GM19468 (cell line): ENCODE results near the gene DNAJC3.
"Not testable (repeated sequence)": the region's sequence is repeated elsewhere in the genome, so short reads cannot be mapped to it uniquely, and the experiment has no call there.

Source experiments
- ATAC-seq: cut with Tn5 transposase; IDR thresholded peaks from one replicate; pipeline ENCODE4 v1.9.1; 2021; ENCODE audit warnings: mild to moderate bottlenecking, moderate library complexity, moderate number of reproducible peaks; ENCODE audit not compliant: unreplicated experiment; ENCODE audit errors: extremely low read depth

The DNAJC3 gene

DNA sequence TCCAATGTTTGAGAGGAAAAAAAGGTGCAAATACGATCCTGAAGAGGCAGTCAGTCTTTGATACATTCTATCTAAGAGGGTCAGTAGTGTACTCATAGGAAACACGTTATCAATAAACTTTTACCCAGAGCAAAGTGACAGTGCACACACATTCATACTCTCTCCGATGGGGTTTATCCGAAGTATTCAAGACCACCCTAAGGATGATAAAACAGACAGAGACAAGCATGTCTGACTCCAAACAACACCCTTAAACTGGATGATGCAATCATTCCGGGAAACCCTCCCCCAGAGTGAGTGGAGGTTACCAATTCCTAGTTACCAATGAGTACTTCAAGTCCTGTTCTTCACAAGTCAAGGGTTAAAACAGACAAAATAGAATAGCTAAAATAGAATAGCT is 79.1 kb downstream of the DNAJC3 start:
- no peak for ATAC-seq

DNA sequence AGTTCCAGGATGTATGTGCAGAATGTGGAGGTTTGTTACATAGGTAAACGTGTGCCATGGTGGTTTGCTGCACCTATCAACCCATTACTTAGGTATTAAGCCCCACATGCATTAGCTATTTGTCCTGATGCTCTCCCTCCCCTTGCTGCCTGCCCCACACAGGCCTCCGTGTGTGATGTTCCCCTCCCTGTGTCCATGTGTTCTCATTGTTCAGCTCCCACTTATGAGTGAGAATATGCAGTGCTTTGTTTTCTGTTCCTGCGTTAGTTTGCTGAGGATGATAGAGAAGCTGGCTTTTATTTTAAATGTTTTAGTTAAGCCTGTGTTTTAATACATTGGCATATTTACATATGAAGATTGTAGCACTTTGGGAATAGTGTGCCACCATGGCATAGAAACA is 85.7 kb downstream of the DNAJC3 start:
- not testable (repeated sequence) for ATAC-seq

DNA sequence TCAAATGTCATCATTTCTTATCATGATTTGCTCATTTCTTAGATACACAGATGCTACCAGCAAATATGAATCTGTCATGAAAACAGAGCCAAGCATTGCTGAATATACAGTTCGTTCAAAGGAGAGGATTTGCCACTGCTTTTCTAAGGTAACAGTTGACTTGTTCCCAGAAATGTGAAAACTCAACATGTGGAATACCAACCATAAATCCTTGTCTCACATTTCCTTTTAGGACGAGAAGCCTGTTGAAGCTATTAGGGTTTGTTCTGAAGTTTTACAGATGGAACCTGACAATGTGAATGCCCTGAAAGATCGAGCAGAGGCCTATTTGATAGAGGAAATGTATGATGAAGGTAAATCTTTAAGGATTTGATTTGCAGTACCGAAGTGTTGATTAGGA is 86.7 kb downstream of the DNAJC3 start:
- no peak for ATAC-seq

DNA sequence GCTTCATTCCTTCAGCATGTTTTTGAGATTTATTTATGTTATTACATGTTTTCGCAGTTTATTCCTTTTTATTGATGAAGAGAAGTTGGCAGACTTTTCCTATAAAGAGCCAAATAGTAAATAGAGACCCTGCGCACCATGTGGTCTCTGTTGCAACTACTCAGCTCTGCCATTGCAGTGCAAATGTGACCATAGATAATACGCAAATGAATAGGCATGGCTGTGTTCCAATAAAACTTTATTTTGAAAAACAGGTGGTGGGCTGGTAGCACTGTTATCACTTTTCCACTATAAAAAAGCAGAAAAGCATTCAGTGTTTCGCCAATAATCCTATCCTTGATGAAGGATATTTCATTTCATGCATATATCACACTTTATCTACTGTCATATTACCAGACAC is 95.0 kb downstream of the DNAJC3 start:
- no peak for ATAC-seq

DNA sequence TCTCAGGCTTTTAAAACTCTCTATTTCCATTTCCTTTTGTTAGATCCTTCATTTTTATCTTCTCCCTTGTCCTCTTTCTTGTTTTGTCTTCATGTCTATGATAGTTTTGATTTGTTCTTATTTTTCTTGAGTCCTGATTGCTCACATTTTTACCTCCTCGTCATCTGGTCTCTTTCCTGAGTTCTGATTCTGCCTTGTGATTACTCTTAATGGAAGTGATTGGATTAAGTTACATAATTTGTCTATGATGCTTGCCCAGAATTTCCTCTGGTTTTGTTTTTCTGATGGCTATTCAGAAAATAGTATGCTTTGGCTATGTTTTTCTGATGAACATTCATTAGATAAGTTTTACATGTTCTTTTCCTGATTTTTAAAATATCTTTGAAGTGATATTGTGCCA is 102.6 kb downstream of the DNAJC3 start:
- no peak for ATAC-seq

DNA sequence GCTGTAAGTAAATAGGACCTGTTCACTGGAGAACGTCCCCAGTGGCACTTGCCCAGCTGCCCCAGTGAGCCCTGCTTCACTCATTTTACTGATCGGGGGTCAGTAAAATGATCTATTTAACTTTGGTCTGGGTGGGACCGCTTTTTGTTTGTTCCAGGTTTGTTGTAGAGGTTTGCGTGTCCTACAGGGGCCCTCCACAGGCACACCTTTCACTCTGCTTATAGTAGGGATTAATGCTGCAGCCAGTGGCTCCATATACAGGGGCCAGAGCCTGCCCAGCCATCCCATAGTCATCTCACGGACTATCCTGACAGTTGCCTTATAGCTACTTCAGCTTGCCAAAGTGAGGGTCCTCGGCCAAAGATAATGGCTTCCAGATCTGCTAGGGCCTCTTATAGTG is 104.1 kb downstream of the DNAJC3 start:
- ATAC-seq, result no peak

DNA sequence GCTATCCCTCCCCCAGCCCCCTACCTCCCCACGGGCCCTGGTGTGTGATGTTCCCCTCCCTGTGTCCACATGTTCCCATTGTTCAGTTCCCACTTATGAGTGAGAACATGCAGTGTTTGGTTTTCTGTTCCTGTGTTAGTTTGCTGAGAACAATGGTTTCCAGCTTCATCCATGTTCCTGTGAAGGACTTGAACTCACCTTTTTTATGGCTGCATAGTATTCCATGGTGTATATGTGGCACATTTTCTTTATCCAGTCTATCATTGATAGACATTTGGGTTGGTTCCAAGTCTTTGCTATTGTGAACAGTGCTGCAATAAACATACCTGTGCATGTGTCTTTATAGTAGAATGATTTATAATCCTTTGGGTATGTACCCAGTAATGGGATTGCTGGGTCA is 105.0 kb downstream of the DNAJC3 start:
- not testable (repeated sequence) for ATAC-seq

DNA sequence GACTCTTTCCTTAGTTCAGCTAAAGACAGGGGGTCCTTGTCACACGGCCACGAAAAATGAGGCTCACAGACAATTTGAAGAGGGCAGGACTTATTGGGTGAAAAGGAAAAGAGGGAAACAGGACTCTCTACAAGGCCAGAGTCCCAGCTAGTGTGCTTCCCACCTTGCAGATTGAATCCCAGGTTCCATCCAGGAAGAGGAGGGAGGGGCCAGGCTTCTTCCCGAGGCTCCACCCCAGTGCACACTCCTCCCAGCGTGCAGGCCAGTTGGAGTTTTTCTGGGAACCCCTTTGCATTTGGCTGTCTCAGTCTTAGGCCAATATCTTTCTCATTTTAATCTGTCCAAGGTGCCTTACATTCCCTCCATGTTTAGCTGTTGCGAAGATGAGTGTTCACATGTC is 106.8 kb downstream of the DNAJC3 start:
- no peak for ATAC-seq

DNA sequence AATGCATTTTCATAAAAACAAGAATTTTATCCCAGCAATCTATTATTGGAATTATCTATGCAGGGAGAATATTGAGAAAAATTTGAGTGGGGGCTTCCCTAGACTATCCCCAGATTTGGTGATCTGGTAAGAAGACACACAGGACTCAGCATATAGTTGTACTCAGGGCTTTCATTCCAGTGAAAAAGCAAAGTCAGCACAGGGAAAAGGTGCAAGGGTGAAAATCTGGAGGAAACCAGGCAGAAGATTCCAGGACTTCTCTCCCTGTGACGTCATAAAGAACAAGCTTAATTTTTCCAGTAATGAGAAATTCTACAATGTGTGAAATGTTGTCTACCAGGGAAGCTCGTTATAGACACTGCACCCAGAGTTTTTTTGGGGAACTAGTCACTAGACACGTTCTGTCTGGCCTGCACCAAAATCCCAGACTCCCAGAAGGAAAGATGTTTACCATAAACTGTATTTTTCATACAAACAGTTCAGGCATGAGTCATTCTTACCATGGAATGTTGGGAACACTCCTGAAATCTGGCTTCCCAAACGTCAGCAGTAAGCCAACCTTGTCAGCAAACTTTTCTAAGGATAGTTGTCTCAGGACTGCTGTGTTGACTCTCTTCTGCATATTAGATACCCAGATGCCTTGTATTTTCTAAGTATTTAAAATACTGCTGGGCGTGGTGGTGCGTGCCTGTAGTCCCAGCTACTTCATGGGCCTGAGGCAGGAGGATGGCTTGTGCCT is 107.4 kb downstream of the DNAJC3 start:
- no peak for ATAC-seq

DNA sequence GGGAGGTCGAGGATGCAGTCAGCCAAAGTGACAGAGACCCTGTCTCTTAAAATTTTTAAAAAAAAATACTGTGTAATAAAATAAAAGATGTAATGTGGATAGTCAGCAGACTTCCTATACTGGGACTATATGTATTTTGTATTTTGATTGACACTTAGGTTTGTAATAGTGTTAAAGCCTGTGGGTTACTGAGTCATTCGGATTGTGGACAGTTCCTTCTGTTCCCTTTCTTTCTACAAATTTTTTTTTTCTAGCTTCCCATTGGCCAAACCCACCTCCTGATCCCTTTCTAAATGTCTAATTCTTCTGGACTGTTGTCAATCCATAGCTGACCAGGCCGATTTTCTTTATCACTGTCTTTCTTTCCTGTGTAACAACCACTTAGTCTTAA is 108.0 kb downstream of the DNAJC3 start:
- ATAC-seq, result no peak

DNA sequence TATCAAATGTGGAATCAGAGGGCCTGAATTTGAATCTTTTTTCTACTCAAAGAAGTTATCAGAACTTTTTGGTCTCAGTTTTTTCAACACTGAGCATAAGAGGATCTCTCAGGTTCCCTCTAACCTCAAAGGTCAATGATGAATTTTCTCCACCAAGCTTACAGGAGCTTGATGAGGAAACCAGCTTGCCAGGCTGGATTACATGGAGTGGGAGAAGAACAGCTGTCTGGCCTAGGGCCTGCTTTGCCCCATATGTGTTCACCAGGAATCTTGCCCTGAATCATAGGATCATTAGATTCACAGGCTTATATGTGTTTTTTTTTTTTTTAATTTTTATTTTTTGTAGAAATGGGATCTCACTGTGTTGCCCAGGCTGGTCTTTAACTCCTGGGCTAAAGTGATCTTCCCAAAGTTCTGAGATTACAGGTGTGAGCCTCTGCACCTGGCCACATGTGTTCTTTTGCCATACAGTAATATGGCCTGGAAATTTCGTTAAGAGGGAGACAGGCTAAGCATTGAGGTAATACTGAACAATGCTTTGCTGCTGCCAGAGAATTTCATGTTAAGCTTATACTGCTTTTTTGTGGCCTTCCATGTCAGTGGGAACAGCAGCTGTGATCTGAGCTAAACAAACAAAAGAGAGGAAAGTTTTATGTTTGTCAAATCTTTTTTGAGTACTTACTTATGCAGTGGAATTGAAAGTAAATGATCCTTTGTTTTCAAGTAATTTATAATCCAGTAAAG is 110.6 kb downstream of the DNAJC3 start:
- no peak for ATAC-seq

DNA sequence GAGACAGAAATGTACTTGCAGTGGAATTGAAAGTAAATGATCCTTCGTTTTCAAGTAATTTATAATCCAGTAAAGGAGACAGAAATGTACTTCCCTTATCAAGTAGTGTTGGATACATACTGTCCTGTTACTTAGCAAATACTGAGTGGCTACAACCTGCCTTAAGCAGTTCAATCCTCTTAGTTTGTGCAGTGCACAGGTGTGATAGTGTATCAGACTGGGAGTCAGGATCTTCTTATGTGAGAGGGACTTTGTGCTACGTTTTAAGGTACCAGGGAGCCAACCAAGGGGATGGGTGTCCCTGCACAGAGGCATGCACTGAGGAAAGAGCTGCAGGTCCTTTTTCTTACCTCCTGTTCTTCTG is 111.1 kb downstream of the DNAJC3 start:
- no peak for ATAC-seq

DNA sequence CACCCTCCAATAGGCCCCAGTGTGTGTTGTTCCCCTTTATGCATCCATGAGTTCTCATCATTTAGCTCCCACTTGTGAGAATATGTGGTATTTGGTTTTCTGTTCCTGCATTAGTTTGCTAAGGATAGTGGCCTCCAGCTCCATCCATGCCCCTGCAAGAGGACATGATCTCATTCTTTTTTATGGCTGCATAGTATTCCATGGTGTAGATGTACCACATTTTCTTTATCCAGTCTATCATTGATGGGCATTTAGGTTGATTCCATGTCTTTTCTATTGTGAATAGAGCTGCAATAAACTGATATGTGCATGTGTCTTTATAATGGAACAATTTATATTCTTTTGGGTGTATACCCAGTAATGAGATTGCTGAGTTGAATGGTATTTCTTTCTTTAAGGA is 112.4 kb downstream of the DNAJC3 start:
- ATAC-seq, result not testable (repeated sequence)

DNA sequence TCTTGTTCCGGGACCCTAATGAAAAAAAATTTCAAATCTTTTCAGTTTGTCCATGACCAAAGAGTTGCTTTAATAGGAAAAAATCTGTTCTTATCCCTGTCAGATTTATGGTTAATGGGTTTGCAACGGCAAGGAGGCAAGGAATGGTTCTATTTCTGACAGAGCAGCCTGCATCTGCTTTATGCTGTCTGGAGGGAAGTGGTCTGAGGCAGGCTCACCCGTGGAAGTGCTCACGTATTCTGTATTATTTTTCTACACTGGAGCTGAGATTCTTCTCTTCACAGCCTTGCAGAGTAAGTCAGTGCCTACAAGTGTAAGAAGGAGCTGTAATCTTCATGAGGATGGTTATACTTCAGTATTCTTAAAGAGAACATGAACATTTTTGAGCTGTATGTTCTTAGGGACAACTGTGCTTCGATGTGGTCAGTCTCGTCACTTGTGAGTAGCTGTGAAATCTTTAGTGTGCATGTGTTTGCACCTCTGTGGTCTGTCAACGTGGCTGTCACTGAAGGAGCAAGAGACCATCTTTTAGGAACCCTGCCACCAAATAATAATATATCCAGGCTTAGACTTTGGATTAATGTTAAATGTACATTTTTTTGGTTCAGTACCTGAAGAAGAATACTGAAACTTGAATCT is 114.3 kb downstream of the DNAJC3 start:
- ATAC-seq, result no peak

DNA sequence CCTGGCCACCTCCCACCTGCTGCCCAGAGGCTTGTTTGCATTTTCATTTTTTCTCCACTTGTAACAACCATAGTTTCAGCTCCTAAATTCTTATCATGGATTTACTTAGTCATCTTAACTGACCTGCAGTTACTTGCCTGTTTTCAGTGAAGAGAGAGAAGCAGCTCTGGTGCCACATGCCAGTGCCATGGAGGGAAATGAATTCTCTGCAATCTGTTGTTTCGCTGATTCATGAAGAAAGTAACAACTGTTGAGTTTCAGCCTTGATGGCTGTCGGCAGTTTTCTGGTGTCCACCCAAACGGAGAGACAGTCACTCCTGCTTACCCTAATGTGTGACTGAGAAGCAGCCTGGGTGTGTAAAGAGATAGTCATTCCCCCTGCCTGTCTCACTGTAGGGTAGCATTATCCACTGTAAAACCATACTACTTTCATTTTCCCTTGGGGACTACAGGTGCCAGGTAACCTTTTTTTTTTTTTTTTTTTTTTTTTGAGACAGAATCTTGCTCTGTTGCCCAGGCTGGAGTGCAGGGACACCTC is 116.1 kb downstream of the DNAJC3 start:
- ATAC-seq, result no peak

DNA sequence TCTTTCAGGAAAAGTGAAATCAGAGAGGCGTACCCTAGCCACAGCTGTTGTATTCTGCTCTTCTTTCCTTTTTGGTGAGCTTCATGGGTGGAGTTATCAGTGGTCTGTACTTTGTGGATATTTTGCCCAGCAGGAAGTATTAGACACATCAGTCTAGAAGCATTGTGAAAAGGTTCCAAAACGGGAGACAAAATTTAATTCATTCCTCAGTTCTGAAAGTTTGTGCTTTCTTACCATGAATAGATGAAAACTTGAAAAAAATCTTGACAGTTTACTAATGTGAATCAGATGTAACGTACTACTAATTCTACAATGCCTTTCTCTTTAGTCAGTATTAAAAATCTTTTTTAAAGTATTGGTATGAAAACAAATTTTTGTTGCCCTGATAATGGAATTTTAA is 116.8 kb downstream of the DNAJC3 start:
- no peak for ATAC-seq

DNA sequence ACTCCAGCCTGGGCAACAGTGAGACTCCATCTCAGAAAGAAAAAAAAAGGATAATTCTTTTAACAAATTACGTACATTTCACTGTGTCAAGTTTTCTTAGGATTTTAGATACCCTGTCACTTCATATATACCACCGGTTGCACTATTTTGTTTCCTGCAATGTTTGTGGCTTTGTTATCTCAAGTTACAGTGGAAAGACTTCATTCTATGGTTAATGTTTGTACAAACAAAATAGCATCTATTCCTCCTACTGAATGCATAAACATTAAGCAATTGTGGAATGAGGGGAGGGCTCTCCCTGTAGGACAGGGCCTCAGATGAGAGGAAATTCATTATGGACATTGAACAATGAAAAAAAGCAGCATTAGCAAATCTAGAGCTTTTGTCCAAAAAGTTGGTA is 120.1 kb downstream of the DNAJC3 start:
- no peak for ATAC-seq

DNA sequence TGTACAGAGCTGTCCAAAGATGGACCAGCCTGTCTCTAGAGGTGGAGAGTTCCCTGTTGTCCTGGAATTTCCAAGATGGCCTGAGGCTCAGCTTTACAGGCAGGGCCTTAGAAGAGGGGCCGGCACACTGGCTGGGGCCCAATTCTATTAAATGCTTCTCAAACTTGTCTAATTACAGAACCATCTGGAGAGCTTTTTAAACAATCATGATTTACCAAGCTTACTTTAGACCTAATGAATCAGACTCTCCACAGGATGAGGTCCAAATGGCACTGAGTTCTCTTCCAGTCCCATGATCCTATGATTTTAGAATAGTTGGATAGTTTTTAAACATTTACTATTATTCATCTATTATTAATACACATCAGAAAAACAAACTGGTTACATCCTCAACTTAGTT is 123.5 kb downstream of the DNAJC3 start:
- no peak for ATAC-seq

DNA sequence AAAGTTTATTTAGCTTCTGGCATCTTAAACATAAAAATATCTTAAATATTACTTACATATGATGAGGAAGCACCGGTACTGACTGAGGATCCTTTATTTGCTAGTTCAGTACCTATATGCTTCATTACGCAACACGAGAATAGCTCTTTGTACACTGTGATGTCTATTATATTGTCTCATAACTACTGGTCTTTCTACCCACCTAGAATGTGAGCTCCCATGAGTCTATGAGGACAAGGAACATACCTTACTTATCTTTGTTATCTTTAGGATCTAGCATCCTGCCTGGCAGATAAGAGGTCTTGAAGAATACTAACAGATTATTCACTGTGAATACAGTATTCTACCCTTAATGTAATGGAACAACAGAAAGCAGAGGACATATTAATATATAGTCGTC is 124.9 kb downstream of the DNAJC3 start:
- ATAC-seq, result no peak

DNA sequence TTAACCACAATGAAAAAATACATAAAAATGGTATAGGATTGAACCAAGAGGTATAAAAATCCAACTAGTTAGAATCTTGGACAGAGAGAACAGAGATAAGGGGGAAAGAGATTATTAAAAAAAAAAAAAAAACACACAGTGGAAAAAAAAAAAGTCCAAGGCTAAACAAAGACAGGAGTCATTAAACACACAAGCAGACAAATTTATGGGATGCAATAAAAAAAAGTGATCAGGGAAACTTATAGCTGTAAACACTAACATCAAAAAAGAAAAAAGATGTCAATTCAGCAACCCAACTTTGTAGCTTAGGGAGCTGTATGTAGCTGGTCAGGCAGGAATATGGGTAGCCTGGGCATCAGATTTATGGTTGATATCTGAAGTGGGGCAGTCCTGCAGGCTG is 129.0 kb downstream of the DNAJC3 start:
- ATAC-seq, result no peak

DNA sequence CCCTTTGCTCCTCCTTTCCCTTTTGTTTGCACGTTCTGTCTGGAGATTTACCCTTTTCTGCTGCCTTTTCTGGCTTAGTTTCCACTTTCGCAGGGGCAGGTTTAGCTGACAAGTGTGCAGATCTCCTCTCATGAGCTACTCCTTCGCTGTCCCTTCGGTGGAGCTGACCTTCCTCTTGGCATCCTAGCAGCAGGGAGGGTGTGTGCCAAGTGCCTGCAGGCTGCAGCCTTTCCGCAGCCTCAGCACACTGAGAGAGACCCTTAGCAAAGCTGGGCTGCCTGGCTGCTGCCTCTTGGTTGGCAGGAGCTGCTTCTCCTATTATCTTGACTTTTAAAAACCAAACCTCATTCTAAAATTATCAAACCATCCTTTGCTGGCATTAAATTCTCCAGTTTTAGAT is 132.5 kb downstream of the DNAJC3 start:
- ATAC-seq, result no peak
